ENCODE measurements around the gene CAMTA1. TPM values are rescaled to one million over a fixed set of nuclear protein-coding genes. Genes with fewer than 3 reads are reported as not detected.

The CAMTA1 gene
- total RNA-seq, 1 experiment from 2014 or later = 60.0 TPM

DNA sequence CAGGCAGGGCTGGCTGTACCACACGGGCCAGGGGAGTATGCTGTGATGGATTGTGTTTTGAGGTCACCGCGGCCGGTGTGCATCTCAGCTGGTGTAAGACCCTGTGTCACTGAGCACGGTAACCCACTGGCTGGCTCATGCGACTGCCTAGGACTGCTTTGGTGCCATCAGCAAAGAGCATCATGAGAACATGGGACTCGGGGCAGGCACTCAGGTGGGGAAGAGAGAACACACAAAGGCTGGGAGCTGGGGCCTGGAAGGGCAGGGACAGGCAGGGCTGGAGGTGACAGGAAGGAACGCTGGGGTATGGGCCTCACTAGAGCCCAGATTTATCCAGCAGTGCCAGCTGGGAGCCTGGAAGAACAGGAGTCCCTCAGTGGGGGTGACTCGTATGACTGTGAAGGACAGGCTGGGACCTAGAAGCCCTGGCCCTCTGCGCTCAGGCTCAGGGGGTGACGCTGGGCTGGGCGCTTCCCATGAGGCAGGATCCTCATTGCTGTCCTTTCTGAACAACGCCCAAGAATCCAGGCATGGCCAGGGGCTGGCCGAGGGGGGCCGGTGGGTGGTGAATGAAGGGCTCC, 775.4 kb downstream of the CAMTA1 start:
- Histone ChIP-seq H3K27me3 (replicated peaks; ENCODE audit: control insufficient read depth, insufficient read depth, low read length) (no peaks in the 10 kb centered on the region; the same call in 1 of the 2 replicates), H3K4me1 (no peaks in the 10 kb centered on the region), H3K9me3 (no peaks in the 10 kb centered on the region), H3K4me3 (ENCODE audit: low read depth, low read length) (no peak overlapping the region), H3K36me3 (ENCODE audit: control insufficient read depth, insufficient read depth, low read length) (no peaks in the 10 kb centered on the region)
- Mint-ChIP-seq H3K27ac (ENCODE audit: unreplicated experiment) (no peak overlapping the region), H3K27me3 (ENCODE audit: insufficient read depth, unreplicated experiment) (peaks cover 6% of the 10 kb centered on the region), H3K36me3 (ENCODE audit: insufficient read depth, unreplicated experiment) (no peaks in the 10 kb centered on the region), H3K4me1 (ENCODE audit: low read depth, unreplicated experiment) (no peaks in the 10 kb centered on the region), H3K9me3 (ENCODE audit: unreplicated experiment) (no peaks in the 10 kb centered on the region), H3K4me3 (ENCODE audit: unreplicated experiment) (no peak overlapping the region)
- ChIA-PET CTCF (no interaction called here), POLR2A (no interaction called here)
- no TSS peak for BruUV-seq (replicated peaks)
- DNase-seq = no peak
- TF ChIP-seq, protein P1, sequence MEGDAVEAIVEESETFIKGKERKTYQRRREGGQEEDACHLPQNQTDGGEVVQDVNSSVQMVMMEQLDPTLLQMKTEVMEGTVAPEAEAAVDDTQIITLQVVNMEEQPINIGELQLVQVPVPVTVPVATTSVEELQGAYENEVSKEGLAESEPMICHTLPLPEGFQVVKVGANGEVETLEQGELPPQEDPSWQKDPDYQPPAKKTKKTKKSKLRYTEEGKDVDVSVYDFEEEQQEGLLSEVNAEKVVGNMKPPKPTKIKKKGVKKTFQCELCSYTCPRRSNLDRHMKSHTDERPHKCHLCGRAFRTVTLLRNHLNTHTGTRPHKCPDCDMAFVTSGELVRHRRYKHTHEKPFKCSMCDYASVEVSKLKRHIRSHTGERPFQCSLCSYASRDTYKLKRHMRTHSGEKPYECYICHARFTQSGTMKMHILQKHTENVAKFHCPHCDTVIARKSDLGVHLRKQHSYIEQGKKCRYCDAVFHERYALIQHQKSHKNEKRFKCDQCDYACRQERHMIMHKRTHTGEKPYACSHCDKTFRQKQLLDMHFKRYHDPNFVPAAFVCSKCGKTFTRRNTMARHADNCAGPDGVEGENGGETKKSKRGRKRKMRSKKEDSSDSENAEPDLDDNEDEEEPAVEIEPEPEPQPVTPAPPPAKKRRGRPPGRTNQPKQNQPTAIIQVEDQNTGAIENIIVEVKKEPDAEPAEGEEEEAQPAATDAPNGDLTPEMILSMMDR (IDR thresholded peaks at IDR 0.05; ENCODE audit: insufficient read depth in 1 of 2, low read depth in 1 of 2, low read length in 1 of 2, severe bottlenecking in 1 of 2, unreplicated experiment in 1 of 2) = no peak
- intact Hi-C loops (cut with micrococcal nuclease; ENCODE audit: unreplicated experiment) = no loop called here

DNA sequence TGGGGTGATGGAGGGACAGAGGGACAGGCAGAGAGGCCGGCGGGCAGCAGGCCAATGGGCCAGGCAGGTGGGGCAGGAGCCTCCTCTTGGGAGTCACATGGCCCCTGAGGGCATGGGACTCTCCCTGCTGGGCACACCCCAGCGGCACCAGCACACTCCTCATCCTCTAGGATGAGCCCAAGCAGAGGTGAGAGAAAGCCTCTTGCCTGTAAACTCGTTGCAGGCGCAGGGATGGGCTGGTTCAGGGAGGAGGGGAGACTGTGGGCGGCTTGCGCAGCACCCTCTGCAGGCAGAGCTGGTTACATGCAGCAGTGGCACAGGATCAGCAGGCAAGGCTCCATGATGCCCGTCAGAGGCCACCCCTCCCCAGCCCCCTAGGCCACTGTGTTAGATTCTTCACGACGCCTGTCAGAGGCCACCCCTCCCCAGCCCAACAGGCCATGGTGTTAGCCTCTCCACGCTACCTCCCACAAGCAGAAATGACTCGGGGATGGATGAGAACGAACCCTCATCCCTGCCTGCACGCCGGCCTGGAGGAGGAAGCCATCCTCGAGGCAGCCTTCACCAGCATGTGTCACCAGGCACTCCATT, 776.2 kb downstream of the CAMTA1 start:
- intact Hi-C loops (cut with micrococcal nuclease; ENCODE audit: unreplicated experiment) = no loop called here
- CTCF ChIA-PET = no interaction called here
- H3K4me3 ChIP-seq (ENCODE audit: low read depth, low read length) = no peak overlapping the region
- no TSS peak for BruUV-seq (replicated peaks)
- Mint-ChIP-seq H3K36me3 (ENCODE audit: insufficient read depth, unreplicated experiment) (no peaks in the 10 kb centered on the region), H3K27me3 (ENCODE audit: insufficient read depth, unreplicated experiment) (peaks cover 4% of the 10 kb centered on the region), H3K4me3 (ENCODE audit: unreplicated experiment) (no peak overlapping the region), H3K4me1 (ENCODE audit: low read depth, unreplicated experiment) (no peaks in the 10 kb centered on the region), H3K27ac (ENCODE audit: unreplicated experiment) (no peak overlapping the region), H3K9me3 (ENCODE audit: unreplicated experiment) (no peaks in the 10 kb centered on the region)
- H3K27me3 ChIP-seq (replicated peaks; ENCODE audit: control insufficient read depth, insufficient read depth, low read length) = no peaks in the 10 kb centered on the region
- H3K36me3 ChIP-seq (ENCODE audit: control insufficient read depth, insufficient read depth, low read length) = no peaks in the 10 kb centered on the region
- no peaks in the 10 kb centered on the region for H3K4me1 ChIP-seq
- no peaks in the 10 kb centered on the region for H3K9me3 ChIP-seq
- no peak for DNase-seq
- POLR2A ChIA-PET = no interaction called here
- TF ChIP-seq, protein P1 (IDR thresholded peaks at IDR 0.05; ENCODE audit: insufficient read depth in 1 of 2, low read depth in 1 of 2, low read length in 1 of 2, severe bottlenecking in 1 of 2, unreplicated experiment in 1 of 2) = peak in 1 of 2 experiments; percentile 20

DNA sequence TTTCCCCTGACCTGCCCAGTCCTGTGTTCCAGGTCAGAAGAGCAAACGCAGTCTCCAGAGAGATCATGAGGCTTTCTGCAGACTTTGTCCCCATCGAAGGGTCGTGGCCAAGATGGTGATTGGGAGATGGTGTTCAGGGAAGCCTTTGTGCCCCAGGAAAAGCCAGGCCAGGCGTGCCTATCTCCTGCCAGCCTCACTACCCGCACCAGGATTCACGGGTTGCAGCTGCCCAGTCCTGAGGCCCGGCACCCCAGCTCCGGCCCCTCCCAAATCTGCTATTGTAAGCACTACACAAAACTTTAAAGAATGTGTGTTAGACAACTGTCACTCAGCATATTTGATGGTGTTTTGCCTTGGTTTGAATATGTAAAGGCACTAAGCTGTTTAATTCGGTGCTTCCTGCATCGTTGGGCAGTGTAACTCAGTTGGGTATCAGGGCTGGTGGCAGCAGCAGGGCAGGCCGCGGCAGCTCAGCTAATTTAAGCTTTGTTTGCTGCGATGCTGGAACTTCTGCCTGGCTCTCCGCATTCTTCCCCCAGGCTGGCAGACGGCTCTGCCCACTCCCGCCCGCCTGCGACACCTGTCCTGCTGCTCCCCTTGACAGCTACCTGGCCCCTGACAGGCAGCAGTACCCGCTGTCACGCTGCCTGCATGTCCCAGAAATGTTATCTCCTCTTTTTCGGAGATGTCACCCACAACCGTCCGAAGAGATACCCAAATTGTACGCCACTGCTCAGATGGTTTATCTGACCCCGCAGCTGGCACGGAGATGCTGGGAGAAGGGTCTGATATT, 776.9 kb downstream of the CAMTA1 start:
- no peak for DNase-seq
- Histone ChIP-seq H3K27me3 (replicated peaks; ENCODE audit: control insufficient read depth, insufficient read depth, low read length) (no peaks in the 10 kb centered on the region), H3K9me3 (no peaks in the 10 kb centered on the region), H3K36me3 (ENCODE audit: control insufficient read depth, insufficient read depth, low read length) (no peaks in the 10 kb centered on the region), H3K4me3 (ENCODE audit: low read depth, low read length) (no peak overlapping the region), H3K4me1 (no peaks in the 10 kb centered on the region)
- Mint-ChIP-seq H3K4me3 (ENCODE audit: unreplicated experiment) (no peak overlapping the region), H3K36me3 (ENCODE audit: insufficient read depth, unreplicated experiment) (no peaks in the 10 kb centered on the region), H3K27ac (ENCODE audit: unreplicated experiment) (no peak overlapping the region), H3K27me3 (ENCODE audit: insufficient read depth, unreplicated experiment) (peaks cover 4% of the 10 kb centered on the region), H3K4me1 (ENCODE audit: low read depth, unreplicated experiment) (no peaks in the 10 kb centered on the region), H3K9me3 (ENCODE audit: unreplicated experiment) (no peaks in the 10 kb centered on the region)
- intact Hi-C loops (cut with micrococcal nuclease; ENCODE audit: unreplicated experiment) = no loop called here
- TF ChIP-seq, protein P1 (IDR thresholded peaks at IDR 0.05; ENCODE audit: insufficient read depth in 1 of 2, low read depth in 1 of 2, low read length in 1 of 2, severe bottlenecking in 1 of 2, unreplicated experiment in 1 of 2) = no peak
- BruUV-seq (replicated peaks) = no TSS peak
- ChIA-PET POLR2A (no interaction called here), CTCF (no interaction called here)
